HFF-Myc (cell line): ENCODE measurements around the gene RCL1.

Experiments
- DNase-seq: peaks from one replicate; pipeline ENCODE4 v3.0.0-alpha.2; 2011; ENCODE audit warnings: low read depth; ENCODE audit errors: extremely low read depth
- H3K4me3 ChIP-seq: replicated peaks from 2 replicates; pipeline ENCODE4 v1.5.1; 2011; ENCODE audit warnings: low read depth, mild to moderate bottlenecking, control low read depth, low read length
- CTCF ChIP-seq: IDR thresholded peaks from 2 replicates; pipeline ENCODE4 v1.5.1; 2012; ENCODE audit warnings: mild to moderate bottlenecking, low read depth, low read length, control low read depth; ENCODE audit errors: missing control alignments

RCL1 gene

GRCh38 chr9:4840018-4840417 lies 47.3 kb downstream of the RCL1 start:
- no peak overlapping the region for H3K4me3 ChIP-seq
- no peak for TF ChIP-seq CTCF
- DNase-seq = no peak

- no peak overlapping the region for H3K4me3 ChIP-seq
- TF ChIP-seq CTCF = no peak
- no peak for DNase-seq
These were observed 49.5 kb downstream of the RCL1 start for GRCh38 chr9:4842213-4842612.

GRCh38 chr9:4842734-4843133 lies 50.0 kb downstream of the RCL1 start:
- DNase-seq = no peak
- H3K4me3 ChIP-seq = no peak overlapping the region
- no peak for TF ChIP-seq CTCF

- H3K4me3 ChIP-seq = no peak overlapping the region
- TF ChIP-seq CTCF = no peak
- DNase-seq = no peak
These were observed 51.5 kb downstream of the RCL1 start for GRCh38 chr9:4844056-4844838.

GRCh38 chr9:4849369-4849768 lies 56.6 kb downstream of the RCL1 start:
- H3K4me3 ChIP-seq = no peak overlapping the region
- no peak for DNase-seq
- TF ChIP-seq CTCF = no peak

GRCh38 chr9:4850603-4851310 lies 58.0 kb downstream of the RCL1 start:
- no peak for DNase-seq
- no peak overlapping the region for H3K4me3 ChIP-seq
- TF ChIP-seq CTCF = no peak
